HG03460 (cell line): ENCODE measurements around the gene DIP2A.
"Not testable (repeated sequence)": the region's sequence is repeated elsewhere in the genome, so short reads cannot be mapped to it uniquely, and the experiment has no call there.

Source experiments
- ATAC-seq: cut with Tn5 transposase; IDR thresholded peaks from one replicate; pipeline ENCODE4 v1.9.1; 2021; ENCODE audit not compliant: unreplicated experiment

The DIP2A gene

DNA sequence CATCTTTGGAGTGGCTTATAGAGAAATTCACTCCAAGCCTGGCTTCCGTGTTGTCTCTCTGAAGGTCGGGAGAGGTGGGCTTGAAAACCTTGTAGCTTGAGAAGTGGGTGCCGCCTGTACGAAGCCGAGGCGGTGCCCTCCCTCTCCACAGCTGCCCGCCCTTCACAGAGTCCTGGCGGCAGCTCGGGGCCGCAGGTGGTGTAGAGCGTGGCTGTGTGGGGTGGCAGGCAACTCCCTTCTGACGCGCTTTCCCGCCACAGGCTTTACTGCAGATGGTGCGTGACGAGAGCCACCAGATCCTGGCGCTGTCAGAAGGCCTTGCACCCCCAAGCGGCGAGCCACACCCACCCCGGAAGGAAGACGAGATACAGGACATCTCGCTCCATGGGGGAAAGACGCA is 33.1 kb upstream of the DIP2A start:
- no peak for ATAC-seq

DNA sequence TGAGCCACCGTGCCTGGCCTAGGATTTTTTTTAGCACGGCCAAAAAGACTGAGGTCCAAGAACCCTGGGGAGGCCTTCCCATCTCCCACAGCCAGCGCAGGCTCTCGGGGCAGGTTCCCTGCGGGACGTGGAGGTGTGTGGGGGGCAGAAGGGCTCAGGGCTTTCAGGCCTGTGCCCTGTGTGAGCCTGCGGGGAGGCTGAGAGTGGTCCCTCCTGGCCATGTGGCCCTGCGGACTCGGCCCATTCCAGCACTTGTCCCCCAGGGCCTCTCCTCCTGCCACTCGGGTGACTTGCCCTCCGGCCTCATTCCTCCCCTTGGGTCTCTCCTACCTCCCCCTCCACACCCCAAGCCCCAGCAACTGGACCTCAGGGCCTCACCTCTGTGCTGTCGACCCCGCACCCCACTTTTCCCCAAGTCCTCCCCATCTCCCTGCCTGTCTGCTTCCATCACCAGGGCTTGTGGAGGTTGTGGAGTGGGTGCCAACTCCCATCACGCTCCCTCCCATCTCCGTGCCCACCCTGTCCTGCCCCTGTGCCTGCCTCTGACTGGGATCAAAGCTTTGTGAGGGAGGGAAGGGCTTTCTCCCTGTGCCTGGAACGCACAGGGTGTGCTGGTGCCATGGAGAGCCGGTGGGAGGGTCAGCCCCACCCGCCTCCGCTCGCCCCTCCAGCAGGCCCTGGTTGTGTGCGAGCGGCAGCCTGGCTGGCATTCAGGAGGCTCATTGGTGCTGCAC is 32.2 kb upstream of the DIP2A start:
- ATAC-seq = no peak

DNA sequence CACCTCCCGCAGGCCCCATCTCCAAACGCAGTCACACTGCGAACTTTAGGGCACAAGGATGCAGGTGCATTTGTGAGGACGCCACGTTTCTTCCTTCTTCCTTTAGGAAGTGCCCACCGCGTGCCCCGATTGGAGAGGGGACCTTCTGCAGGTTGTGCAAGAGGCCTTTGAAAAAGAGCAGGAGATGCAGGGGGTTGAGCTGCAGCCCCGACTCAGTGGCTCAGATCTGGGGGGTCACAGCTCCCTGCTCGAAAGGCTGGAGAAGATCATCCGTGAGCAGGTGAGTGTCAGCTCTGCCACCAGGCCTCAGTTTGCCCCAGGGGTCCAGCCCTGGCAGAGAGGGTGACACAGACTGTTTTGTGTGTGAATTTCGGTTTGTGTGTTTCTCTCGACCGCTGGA is 31.2 kb upstream of the DIP2A start:
- ATAC-seq = no peak

DNA sequence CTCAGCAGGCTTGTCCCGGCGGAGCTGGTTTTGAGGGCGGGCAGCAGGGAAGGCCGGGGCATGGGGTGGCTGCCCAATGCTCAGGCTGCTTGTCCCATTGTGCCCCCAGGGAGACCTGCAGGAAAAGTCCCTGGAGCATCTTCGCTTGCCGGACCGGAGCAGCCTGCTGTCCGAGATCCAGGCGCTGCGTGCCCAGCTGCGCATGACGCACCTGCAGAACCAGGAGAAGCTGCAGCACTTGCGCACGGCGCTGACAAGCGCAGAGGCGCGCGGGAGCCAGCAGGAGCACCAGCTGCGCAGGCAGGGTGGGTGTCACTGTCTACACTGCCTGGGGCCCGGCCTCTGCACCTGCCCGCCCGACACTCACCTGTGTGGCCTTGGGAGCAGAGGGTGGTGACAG is 30.4 kb upstream of the DIP2A start:
- ATAC-seq = no peak

DNA sequence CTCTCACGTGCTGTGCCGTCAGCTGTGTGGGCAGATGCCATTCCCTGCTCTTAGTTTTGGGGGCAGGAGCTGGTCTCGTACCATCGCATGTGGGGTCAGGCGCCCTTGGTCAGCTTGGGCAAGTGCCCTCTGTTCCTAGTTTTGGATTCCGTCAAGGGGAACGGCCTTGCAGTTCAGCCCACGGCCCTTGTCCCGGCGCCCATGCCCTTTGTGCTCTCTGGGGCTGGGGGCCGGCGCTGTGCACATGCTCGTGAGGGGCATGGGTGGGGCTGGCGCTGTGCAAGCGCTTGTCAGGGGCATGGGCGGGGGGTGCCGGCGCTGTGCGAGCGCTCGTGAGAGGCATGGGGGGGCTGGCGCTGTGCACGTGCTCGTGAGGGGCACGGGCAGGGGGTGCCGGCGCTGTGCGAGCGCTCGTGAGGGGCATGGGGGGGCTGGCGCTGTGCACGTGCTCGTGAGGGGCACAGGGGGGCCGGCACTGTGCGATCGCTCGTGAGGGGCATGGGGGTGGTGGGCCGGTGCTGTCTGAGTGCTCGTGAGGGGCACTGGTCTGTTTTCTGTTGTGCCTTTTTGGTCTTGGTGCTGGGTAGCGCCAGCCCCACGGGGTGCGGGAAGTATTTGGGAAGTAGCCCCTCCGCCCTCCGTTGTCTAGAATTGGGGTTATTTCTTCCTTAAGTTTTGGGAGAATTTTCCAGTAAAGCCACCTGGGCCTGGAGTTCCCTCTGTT is 29.5 kb upstream of the DIP2A start:
- no peak for ATAC-seq

DNA sequence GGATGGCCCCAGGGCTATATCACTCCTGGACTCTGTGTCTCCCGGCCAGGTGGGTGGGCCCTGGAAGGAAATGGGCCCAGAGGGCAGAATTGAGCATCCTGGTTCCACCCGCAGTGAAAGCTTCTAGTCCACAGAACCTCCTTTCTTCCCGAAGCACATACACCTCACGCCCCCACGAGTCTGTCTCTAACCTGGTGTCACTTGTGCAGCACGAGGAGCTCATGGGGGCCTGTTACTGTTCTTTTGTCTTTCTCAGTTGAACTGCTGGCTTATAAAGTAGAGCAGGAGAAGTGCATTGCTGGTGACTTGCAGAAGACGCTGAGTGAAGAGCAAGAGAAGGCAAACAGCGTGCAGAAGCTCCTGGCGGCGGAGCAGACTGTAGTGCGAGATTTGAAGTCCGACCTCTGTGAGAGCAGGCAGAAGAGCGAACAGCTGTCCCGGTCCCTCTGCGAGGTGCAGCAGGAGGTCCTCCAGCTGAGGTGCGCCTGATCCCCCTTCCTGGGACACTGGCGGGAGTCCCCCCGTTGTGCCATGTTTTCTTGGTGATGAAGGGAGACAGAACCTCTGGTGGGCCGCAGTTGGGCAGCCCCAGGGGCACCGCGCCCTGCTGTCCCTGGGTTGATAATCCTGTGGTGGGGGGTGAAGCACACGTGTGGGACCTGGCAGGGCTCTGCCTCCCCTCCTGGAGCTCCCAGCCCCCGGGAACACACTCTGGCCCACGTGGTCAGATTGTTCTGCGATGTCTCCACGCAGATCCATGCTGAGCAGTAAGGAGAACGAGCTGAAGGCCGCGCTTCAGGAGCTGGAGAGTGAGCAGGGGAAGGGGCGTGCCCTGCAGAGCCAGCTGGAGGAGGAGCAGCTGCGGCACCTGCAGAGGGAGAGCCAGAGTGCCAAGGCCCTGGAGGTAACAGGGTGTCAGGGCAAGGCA is 28.7 kb upstream of the DIP2A start:
- no peak for ATAC-seq

DNA sequence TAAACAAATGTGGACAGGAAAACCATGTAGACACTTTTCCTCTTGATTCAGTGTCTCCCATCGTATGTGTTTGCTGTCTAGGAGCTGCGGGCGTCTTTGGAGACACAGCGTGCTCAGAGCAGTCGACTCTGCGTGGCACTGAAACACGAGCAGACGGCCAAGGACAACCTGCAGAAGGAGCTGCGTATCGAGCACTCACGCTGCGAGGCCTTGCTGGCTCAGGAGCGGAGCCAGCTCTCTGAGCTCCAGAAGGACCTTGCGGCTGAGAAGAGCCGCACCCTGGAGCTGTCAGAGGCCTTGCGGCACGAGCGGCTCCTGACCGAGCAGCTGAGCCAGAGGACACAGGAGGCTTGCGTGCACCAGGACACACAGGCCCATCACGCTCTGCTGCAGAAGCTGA is 27.2 kb upstream of the DIP2A start:
- no peak for ATAC-seq

DNA sequence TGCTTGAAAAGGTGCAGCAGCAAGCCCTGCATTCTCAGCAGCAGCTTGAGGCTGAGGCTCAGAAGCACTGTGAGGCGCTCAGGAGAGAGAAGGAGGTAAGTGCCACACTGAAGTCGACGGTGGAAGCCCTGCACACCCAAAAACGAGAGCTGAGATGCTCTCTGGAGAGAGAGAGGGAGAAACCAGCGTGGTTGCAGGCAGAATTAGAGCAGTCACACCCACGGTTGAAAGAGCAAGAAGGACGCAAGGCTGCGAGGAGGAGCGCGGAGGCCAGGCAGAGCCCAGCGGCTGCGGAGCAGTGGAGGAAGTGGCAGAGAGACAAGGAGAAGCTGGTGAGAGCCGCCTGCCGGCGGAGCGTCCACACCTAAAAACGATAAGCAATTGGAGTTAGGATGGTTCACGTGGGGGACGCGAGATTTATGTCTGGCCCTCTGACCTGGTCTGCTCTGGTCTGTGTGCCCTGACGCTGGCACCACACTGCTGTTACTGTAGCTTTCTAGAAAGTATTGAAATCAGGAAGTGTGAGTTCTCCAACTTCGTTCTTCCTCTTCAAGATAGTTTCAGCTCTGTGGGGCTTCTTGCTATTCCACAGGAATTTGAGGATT is 26.7 kb upstream of the DIP2A start:
- ATAC-seq = no peak

DNA sequence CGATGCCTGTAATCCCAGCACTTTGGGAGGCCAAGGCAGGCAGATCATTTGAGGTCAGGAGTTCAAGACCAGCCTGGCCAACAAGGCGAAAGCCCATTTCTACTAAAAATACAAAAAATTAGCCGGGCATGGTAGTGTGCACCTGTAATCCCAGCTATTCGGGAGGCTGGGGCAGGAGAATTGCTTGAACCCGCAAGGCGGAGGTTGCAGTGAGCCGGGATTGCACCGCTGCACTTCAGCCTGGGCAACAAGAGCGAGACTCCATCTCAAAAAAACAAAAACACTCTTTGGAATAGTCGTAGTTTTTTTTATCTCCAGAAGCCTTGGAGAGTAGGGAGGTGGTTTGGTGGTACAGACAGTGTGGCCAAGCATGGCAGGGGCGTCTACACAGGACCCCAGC is 25.6 kb upstream of the DIP2A start:
- ATAC-seq = not testable (repeated sequence)

DNA sequence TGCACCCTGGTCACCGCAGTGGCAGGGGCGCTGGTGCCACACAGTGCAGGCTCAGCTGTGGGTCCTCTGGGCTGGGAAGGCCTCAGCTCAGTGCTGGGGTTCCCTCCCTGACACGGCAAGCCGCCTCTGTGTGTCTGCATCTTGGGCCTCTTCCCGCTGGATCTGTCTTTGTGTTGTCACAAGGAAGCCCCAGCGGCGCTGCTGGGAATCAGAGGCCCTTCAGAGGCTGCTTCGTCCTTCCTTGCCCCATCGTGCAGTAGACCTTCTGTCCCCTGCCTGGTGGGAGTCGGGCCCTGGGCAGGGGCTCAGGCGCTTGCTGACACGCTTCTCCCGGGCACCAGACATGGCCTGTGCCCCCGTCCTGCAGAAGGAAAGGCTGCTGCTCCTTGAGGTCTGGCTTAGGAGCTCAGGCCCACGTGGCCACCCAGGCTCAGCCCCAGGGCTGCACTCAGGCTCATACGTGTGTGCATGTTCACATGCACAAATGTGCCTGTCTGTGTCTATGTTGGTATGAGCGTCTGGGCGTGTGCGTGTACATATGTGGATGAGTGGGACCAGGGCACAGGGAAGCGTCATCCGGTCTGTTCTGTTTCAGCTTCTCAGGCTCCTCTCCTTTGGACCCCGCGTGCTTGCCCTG is 24.3 kb upstream of the DIP2A start:
- ATAC-seq = no peak

DNA sequence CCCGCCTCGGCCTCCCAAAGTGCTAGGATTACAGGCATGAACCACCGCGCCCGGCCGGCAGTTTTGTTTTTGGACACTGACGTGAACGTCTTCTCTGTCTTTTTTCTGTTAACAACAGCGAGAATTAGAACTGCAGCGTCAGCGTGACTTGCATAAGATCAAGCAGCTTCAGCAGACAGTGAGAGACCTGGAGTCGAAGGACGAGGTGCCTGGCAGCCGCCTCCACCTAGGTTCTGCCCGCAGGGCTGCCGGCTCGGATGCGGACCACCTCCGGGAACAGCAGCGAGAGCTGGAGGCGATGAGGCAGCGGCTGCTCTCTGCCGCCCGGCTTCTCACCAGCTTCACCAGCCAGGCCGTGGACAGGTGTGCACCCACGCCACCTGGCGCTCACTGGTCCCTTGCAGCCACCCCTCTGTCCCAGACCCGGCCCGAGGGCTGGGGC is 22.9 kb upstream of the DIP2A start:
- no peak for ATAC-seq

DNA sequence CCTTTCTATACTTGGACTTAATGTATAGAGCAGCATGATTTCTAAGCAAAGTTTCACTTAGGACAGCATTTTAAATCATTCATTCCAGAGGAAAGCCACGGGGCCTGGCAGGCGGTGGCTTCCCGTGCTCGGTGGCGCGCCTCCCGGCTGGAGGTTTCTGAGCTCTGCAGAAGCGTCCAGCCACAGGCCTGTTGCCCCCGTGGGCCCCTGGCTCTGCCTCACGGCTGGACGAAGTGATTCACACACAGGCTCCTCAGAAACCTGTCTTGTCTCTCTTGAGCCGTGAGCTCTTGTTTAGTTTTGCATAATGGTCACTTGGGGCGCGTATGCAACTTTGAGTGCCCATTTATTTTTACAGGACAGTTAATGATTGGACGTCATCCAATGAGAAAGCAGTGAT is 22.1 kb upstream of the DIP2A start:
- no peak for ATAC-seq

DNA sequence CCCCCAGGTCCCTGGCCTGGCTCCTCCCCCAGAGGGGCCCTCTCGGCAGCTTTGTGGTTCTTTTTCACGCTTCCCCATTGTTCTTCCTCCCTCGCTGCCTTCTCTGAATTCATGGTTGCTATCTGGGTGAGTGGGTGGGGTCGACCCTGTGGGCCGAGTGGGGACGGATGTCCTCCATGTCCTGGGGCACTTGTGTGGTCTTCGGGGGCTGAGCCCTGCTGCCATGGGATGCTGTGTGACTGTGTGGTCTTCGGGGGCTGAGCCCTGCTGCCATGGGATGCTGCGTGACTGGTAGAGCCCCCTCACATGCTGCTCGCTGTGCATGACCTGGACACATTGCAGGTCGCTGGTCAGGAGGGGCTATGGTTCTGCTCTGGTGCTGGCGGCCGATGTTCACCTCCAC is 21.6 kb upstream of the DIP2A start:
- ATAC-seq = no peak

DNA sequence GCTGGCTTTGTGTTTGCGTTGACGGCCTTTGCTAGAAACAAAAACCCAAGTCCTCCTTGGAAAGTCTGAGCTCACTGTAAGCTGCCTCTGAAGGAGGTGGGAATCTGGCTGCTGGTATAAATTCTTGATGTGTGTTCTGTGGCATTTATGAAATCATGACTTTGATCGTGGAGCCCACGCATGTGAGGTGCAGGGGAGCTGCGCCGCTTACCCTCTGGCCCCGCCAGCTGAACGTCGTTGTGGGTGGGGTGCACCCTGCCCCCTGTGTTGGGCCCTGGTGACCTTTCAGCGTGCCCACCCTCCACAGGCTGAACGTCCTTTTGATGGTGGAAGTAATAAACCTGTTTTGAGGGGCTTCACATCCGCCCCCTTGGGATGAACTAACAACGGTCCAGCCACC is 21.2 kb upstream of the DIP2A start:
- ATAC-seq = no peak

DNA sequence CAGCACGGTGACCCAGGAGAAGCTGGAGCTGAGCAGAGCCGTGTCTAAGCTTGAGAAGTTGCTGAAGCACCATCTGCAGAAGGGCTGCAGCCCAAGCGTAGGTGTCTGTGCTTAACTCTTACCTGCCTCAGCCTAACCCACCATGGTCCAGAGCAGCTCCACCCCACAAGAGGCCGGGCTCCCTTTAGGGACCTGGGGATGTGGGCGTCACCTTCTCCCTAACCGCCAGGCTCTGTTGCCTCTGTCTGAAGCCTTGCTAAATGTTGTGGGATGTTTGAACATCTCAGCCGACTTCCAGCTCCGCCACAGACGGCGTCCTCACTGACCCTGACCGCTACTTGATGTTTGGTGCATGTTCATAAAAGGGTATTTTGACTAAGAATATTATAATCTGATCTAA is 20.4 kb upstream of the DIP2A start:
- ATAC-seq = no peak

DNA sequence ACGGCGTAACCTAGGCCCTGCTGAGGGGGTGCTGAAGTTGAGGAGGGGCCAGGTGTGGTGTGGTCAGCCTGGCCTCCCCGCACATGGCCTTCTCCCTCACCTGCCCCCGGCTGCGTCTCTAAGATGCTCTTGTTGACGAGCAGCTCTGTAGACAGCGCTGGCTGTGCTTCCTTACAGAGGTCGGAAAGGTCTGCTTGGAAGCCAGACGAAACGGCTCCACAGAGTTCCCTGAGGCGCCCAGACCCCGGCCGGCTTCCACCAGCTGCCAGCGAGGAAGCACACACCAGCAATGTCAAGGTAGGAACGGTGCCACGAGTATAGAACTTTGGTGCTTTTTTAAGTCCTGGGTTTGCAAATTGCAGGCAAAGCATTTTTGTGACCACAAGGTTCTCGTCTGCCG is 18.8 kb upstream of the DIP2A start:
- ATAC-seq = no peak

DNA sequence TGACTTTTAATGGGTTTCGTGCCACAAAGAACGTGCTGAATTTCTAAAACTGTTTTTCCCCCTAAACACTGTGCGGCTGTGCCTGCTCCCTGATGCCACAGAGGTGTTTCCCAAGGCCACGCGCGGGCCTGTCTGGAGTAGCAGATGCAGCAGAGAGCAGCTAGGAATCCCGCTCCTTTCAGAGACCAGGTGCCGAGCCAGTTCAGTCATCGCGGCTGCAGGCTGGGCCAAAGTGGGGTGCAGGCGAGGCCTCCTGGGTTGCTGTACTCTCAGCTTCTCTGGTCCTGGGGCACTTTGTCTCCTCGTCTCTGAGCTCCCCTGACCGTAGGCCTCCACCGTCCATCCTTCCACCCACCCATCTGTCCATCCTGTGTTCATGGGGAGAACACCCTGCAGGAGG is 17.4 kb upstream of the DIP2A start:
- no peak for ATAC-seq

DNA sequence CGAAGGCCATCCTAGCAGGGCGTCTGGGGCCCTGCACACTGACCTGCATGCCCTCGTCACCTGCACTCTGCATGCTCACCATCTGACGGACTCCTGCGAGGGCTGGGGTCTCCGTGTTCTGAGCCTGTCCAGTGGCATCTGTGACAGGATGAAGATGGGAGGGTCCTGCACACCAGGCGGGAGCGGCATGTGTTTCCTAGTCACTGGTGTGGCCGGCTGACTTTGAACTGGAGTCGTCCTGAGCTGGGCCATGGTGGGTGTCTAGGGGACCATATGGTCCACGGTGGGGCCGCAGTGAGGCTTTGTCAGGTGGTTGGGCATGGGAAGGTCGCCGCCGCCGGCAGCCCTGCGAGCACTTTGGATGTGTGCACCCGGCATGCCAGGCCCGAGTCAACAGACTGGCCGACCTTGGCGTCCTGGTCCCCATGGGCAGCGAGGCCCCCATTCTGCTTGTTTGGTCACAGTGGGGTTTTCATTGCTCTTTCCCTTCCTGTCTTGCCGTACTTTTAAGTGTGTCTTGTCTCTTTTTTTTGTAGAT is 16.7 kb upstream of the DIP2A start:
- no peak for ATAC-seq

DNA sequence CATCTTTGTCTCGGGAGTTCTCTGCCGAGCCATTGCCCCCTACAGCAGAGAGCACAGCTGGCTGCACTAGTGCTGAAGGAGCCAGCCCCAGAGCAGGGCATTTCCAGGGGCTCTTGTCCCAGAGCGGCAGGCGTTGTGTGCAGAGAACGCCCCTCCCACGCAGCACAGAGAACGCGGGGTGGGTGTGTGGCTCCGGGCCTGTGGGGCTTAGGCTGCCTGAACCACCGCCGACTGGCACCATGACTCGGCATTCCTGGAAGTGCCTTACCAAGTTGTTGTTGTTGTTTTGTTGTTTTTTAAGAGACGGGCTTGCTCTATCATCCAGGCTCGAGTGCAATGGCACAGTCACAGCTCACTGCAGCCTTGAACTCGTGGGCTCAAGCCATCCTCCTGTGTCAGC is 15.8 kb upstream of the DIP2A start:
- no peak for ATAC-seq

DNA sequence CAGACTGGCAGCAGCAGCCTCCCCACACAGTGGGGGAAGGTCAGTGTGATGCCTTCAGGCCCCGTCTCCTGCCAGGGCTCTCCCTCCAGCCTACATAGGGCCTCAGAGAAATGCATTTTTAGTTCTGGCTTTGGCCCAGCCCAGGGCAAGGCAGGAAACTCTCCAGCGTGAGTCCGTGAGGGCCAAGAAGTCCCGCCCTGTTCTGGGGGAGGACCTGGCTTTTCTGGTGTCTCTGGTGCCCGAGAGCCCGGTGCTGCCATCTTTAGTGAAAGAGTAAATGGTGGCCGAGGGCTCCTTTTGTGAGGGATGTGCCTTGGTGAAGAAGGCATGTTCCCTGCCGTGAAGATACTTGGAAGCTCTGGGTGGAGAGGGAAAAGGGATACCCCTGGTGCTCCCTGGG is 14.8 kb upstream of the DIP2A start:
- no peak for ATAC-seq

DNA sequence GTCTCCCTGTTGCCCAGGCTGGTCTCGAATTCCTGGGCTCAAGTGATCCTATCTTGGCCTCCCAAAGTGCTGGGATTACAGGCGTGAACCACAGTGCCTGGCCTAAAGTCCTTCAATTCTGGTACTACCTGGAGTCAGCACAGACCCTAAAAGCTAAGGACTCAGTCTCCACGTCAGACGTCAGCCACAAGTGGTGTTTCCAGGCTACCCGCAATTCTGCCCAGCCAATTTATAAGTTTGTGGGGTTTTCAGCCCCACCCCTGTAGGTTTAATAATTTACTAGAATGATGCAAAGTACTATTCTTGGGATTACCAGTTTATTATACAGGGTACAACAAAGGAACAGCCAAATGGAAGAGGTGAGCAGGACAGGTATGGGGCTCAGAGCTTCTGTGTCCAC is 10.6 kb upstream of the DIP2A start:
- no peak for ATAC-seq
